Dedifferentiated amniotic fluid mesenchymal stem cell (primary cell): ENCODE measurements around the gene CFAP92.

Experiments used
- DNase-seq: peaks from one replicate; pipeline ENCODE4 v3.0.0-alpha.2; 2016; ENCODE audit errors: extremely low spot score

The CFAP92 gene

GRCh38 chr3:128991355-128991895 is 2.5 kb downstream of the CFAP92 start:
- DNase-seq = no peak

DNA sequence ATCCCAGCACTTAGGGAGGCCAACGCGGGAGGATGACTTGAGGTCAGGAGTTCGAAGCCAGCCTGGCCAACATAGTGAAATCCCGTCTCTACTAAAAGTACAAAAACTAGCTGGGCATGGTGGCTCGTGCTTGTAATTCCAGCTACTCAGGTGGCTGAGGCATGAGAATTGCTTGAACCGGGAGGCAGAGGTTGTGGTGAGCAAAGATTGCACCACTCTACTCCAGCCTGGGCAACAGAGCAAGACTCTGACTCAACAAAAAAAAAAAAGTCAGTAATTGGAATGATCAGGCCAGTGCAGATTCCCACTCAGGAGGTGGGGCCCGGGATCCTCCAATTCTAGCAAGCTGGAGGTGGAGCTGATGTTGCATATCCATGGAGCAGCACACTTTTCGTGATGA is 5.6 kb downstream of the CFAP92 start:
- DNase-seq = no peak

GRCh38 chr3:128987302-128988100 is 6.4 kb downstream of the CFAP92 start:
- DNase-seq = no peak

GRCh38 chr3:128984596-128984995 is 9.3 kb downstream of the CFAP92 start:
- no peak for DNase-seq

DNA sequence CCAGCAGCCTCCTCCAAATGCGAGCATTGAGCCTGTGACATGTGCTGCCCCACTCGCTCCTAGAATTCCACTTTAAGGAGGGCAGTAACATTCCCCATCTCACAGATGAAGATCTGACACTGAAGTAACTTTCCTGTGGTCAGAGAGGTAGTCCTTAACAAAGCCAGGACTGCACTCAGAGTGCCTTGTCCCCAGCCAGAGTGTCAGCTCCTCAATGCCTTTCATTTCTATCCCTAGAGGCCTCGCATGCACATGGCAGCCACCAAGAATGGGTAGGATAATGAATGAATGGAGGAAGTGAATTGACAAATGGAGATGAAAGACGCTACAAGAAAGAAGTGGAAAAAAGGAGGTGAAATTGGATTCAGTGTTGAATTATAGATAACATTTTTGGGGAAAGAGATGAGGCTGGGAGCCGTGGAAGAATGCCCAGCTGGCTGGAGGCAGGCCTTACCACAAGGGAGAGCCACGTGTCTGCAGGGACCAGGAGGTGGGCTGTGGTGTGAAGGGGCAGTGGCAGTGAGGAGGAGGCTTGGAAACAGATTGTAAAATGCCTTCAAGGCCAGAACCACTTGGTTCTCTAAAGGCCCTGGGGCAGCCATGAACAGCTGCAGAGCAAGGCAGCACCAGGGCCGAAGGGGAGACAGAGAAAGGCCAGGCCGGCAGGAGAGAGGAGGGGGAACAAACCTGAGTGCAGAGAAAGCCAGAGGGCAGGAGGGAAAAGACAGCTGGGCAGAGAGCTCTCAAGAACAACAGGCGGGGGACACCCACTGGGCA is 10.4 kb downstream of the CFAP92 start:
- no peak for DNase-seq

GRCh38 chr3:128975276-128975675 is 18.6 kb downstream of the CFAP92 start:
- no peak for DNase-seq

DNA sequence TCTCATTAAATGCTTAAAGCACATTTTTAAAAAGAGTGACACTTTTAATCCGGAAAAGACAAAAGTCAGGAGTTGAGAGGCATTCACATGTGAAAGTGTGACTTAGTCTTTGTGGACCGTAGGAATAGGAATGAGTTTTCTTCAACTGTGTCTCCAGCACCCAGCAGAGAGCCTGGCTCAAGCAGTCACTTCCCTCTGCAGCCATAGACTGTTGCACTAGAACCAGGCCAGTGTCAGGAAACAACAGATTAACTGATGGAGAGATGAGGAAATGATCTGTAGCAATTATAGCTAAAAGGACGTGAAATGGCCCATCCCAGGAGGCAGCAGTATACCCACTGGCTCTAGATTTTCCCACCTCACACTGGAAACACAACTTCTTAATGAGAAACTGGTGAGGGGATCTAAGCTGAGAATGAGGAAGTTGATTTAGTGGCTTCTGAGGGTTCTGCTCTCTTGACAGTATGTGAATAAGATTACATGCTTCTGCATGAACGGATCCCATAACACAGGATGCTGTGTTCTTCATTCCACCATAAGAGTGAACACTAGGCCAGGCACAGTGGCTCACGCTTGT is 19.8 kb downstream of the CFAP92 start:
- DNase-seq = no peak

- peak; percentile 38 for DNase-seq
Observed at GRCh38 chr3:128971421-128972100, 22.3 kb downstream of the CFAP92 start.

GRCh38 chr3:128970740-128971047 is 23.2 kb downstream of the CFAP92 start:
- no peak for DNase-seq

DNA sequence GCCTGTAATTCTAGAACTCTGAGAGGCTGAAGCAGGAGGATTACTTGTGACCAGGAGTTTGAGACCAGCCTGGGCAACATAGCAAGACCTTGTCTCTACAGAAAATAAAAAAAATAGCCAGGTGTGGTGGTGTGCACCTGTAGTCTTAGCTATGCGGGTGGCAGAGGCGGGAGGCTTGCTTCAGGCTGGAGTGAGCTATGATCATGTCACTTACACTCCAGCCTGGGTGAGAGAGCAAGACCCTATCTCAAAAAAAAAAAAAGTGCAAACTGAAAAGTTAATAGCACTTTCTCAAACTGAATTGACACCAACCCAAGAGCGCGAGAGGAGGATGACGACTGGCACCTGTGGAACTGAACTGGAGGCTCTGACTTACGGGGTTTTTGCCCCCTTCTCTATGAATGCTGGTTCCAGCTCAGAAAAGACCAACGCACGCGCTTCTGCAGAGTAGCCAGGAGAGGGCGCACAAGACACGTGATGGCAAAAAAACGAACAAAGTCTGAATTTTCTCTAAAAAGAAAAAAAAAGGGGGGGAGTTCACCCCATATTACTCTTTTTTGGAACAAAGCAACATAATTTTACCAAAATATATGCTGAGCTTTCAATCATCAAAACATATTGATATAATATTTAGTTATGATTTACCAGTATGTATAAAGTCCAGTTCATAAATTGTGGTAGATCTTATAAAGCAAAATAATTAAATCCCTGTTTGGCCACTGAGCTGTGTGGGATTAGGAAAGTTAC is 23.7 kb downstream of the CFAP92 start:
- DNase-seq = peak; percentile 56

DNA sequence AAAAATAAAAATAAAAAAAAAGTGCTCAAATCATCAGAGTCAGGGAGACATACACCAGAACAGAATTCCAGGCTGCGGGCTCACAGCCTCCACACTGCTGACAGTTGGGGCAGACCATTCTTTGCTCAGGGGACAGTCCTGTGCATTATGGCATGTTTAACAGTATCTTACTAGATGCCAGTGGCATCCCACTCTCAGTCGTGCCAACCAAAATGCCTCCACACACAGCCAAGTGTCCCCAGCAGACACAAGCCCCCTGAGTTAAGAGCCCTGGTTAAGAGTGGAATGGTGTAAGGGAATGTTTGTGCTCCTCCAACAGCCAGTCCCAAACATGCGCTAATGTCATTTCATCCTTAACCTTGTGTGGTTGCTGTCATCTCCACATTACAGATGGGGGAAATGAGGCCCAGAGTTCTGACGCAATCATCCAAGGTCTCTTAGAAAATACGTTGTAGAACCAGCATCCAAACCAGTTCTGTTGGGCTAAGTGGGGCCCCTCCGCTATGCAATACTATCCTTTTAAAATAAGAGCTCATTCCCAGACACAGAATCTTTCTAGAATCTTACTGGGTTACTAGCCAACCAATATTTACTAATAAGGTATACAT is 26.0 kb downstream of the CFAP92 start:
- no peak for DNase-seq

DNA sequence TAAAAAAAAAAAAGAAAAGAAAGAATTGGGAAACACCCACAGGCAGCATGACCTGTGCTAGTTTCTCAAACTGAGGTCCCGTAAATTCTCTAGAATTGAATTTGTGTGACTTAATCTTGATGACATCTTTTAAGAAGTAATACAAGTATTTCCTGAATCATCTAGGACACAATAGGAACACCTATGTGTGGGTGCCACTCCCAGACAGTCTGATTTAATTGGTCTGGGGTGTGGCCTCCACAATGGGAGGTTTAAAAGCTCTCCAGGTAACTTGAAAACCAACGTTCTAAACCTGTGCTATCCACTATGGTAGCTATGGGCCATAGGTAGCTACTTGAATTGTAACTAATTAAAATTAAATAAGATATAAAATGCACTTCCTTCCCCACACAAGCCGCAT is 28.1 kb downstream of the CFAP92 start:
- DNase-seq = no peak

- no peak for DNase-seq
Observed at GRCh38 chr3:128965280-128965679, 28.6 kb downstream of the CFAP92 start.

- no peak for DNase-seq
Observed at GRCh38 chr3:128956440-128956839, 37.4 kb downstream of the CFAP92 start.

DNA sequence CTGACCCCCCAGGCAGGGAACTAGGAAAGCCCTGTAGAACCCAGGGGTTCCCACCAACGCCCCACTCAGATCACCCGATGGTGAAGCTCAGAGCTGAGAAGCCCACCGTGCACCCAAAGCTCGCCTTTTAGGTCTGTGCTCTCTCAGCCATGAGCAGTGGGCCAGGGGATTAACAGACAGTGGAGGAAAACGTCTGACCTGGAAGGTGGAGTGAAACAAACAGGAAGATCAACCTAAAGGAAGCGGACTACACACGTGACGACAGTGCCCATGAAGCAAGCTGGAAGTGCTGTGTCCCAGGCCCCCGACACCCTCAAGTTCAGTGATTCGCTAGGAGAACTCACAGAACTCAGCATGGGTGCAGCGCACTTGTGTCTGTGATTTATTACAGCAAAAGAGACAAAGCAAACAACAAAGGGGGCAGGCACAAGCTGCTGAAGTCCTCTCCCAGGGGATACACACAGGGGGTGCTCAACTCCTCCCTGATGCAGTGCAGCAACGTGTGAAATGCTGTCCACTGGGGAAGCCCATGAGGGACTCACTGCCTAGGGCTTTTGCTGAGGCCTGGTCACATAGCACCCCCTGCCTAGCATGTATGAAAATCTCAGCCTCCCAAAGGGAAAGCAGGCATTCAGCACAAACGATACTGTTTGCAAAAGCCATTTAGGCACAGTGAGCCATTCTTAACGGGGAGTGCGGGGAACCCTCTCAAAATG is 43.5 kb downstream of the CFAP92 start:
- no peak for DNase-seq

GRCh38 chr3:128949158-128949557 is 44.7 kb downstream of the CFAP92 start:
- no peak for DNase-seq

GRCh38 chr3:128946411-128946810 is 47.5 kb downstream of the CFAP92 start:
- no peak for DNase-seq

DNA sequence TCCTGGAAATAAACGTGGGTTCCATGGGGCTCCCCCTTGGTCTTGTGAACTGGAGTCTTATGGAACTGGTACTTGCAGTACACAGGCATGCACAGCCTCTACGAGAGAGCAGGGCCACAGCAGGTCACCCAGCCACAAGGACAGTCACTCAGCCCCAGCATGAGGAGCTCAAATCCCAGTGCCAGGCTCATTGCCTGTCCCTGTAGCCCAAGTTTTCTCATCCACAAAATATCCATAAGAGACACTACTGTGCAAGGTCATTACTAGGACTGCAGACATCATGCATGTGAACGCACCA is 48.0 kb downstream of the CFAP92 start:
- no peak for DNase-seq

- DNase-seq = no peak
Observed at GRCh38 chr3:128945041-128945877, 48.6 kb downstream of the CFAP92 start.
